ENCODE measurements around the gene DNAJC16. TPM values are rescaled to one million over a fixed set of nuclear protein-coding genes. Genes with fewer than 3 reads are reported as not detected.
"Not testable (repeated sequence)": the region's sequence is repeated elsewhere in the genome, so short reads cannot be mapped to it uniquely, and the experiment has no call there.

DNAJC16 gene
- total RNA-seq, 1 experiment from 2014 or later: 9.2 TPM

DNA sequence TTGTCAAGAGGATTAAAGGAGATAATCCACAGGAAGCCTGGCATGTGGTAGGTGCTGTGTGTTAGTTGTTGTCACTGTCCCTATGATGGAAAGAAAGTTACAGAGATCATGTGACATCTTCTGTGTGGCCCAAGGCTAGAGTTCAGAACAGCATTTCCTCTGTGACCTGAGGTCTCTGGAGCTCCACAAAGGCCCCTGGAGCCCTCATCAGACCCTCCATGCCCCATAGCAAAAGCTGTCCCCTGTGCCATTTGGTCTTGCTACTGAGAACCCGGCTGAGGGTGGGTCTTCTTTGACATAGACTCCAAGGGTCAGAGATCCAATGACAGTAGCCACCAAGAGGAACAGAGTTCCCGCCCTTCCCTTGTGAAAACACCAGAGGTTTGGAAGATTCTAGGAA lies 42.7 kb upstream of the DNAJC16 start:
- H3F3A ChIP-seq (ENCODE audit: low read length, unreplicated experiment): no peaks in the 10 kb centered on the region
- H3K27me3 ChIP-seq (ENCODE audit: low read length): no peaks in the 10 kb centered on the region
- no peaks in the 10 kb centered on the region for H3K9me2 ChIP-seq (replicated peaks; ENCODE audit: low read length)
- H3K9me3 ChIP-seq (ENCODE audit: low read length): no peaks in the 10 kb centered on the region
- ChIA-PET POLR2A (ENCODE audit: unreplicated experiment) (no interaction called here), CTCF (no interaction called here)
- H3K4me3 ChIP-seq (ENCODE audit: low read length): no peak overlapping the region
- DNase-seq (no peak), ATAC-seq (no peak)
- H3K4me1 ChIP-seq (ENCODE audit: insufficient read depth, low read length): no peaks in the 10 kb centered on the region
- H3K27ac ChIP-seq (ENCODE audit: low read length): no peak overlapping the region
- H4K20me1 ChIP-seq (ENCODE audit: low read length): no peaks in the 10 kb centered on the region
- H3K9ac ChIP-seq (ENCODE audit: low read length): no peak overlapping the region
- intact Hi-C loops (cut with micrococcal nuclease): no loop called here
- no peaks in the 10 kb centered on the region for H3K79me2 ChIP-seq (ENCODE audit: low read length)
- H3K36me3 ChIP-seq (ENCODE audit: low read depth, low read length): no peaks in the 10 kb centered on the region
- no peak overlapping the region for H3K4me2 ChIP-seq (ENCODE audit: low read length)
- TF ChIP-seq, protein P1, sequence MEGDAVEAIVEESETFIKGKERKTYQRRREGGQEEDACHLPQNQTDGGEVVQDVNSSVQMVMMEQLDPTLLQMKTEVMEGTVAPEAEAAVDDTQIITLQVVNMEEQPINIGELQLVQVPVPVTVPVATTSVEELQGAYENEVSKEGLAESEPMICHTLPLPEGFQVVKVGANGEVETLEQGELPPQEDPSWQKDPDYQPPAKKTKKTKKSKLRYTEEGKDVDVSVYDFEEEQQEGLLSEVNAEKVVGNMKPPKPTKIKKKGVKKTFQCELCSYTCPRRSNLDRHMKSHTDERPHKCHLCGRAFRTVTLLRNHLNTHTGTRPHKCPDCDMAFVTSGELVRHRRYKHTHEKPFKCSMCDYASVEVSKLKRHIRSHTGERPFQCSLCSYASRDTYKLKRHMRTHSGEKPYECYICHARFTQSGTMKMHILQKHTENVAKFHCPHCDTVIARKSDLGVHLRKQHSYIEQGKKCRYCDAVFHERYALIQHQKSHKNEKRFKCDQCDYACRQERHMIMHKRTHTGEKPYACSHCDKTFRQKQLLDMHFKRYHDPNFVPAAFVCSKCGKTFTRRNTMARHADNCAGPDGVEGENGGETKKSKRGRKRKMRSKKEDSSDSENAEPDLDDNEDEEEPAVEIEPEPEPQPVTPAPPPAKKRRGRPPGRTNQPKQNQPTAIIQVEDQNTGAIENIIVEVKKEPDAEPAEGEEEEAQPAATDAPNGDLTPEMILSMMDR (conservative IDR thresholded peaks at IDR 0.05; ENCODE audit: low read depth, low read length): no peak
- TF ChIP-seq EZH2 (IDR thresholded peaks at IDR 0.05; ENCODE audit: low read length, unreplicated experiment): no peak
- no peak for TF ChIP-seq EZH2phosphoT487 (IDR thresholded peaks at IDR 0.05; ENCODE audit: borderline replicate concordance, low read length)
- BruUV-seq (replicated peaks): no TSS peak
- H2AFZ ChIP-seq (ENCODE audit: low read length): no peak overlapping the region

DNA sequence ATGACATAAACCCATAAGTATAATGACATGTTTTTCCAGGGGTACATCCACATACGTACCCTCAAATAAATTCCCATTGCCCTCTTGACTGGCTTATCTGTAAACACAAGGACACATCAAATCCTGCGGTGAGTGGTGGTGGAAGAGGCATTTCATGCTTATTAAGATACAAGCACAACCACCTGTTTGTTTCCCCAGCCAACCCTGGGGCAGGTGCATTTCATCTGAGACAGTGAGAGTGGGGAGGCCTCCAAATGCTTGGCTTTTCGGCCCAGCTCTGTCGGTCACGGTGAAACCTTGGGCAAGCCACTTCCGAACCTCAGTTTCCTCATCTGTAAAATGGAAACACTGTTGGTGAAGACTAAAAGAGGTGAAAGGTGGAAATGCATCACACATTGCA lies 42.2 kb upstream of the DNAJC16 start:
- H3K9ac ChIP-seq (ENCODE audit: low read length); H3K4me2 ChIP-seq (ENCODE audit: low read length); H3K4me3 ChIP-seq (ENCODE audit: low read length); H4K20me1 ChIP-seq (ENCODE audit: low read length); H3K36me3 ChIP-seq (ENCODE audit: low read depth, low read length); H3K79me2 ChIP-seq (ENCODE audit: low read length); H3F3A ChIP-seq (ENCODE audit: low read length, unreplicated experiment); H3K4me1 ChIP-seq (ENCODE audit: insufficient read depth, low read length); H3K9me2 ChIP-seq (replicated peaks; ENCODE audit: low read length); ATAC-seq; DNase-seq; BruUV-seq (replicated peaks); POLR2A ChIA-PET (ENCODE audit: unreplicated experiment); H3K27me3 ChIP-seq (ENCODE audit: low read length); CTCF ChIA-PET; H3K27ac ChIP-seq (ENCODE audit: low read length); H3K9me3 ChIP-seq (ENCODE audit: low read length); H2AFZ ChIP-seq (ENCODE audit: low read length); intact Hi-C loops (cut with micrococcal nuclease): not testable (repeated sequence)

DNA sequence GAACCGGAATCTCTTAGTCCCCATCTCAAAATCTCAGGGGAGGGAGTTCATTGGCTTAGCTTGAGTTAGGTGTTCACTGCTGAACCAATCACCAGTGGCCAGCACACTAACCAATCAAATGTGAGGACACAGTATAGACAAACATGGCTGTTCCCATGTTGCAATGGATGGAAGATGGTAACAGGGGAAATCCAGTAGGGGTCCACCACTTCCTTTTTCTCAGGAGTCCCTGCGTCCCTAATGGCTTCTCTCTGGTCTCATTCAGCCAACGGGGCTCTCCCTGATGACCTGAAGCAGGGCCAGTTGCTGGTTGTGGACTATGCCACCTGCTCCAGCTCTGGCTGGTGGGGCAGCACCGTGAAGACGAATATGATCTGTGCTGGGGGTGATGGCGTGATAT lies 41.0 kb upstream of the DNAJC16 start:
- no TSS peak for BruUV-seq (replicated peaks)
- no peaks in the 10 kb centered on the region for H3K79me2 ChIP-seq (ENCODE audit: low read length)
- TF ChIP-seq, protein P1 (conservative IDR thresholded peaks at IDR 0.05; ENCODE audit: low read depth, low read length): no peak
- TF ChIP-seq EZH2 (IDR thresholded peaks at IDR 0.05; ENCODE audit: low read length, unreplicated experiment) (no peak), EZH2phosphoT487 (IDR thresholded peaks at IDR 0.05; ENCODE audit: borderline replicate concordance, low read length) (no peak)
- no peaks in the 10 kb centered on the region for H3K27me3 ChIP-seq (ENCODE audit: low read length)
- no peak overlapping the region for H2AFZ ChIP-seq (ENCODE audit: low read length)
- DNase-seq (no peak), ATAC-seq (no peak)
- intact Hi-C loops (cut with micrococcal nuclease): no loop called here
- H3K4me2 ChIP-seq (ENCODE audit: low read length): no peak overlapping the region
- H3F3A ChIP-seq (ENCODE audit: low read length, unreplicated experiment): no peaks in the 10 kb centered on the region
- ChIA-PET CTCF (no interaction called here), POLR2A (ENCODE audit: unreplicated experiment) (interaction anchor here (0.6 kb wide), 1 partner anchor 29 kb away, joined by 4 read pairs; no protein-coding TSS in a partner anchor)
- no peaks in the 10 kb centered on the region for H4K20me1 ChIP-seq (ENCODE audit: low read length)
- no peak overlapping the region for H3K27ac ChIP-seq (ENCODE audit: low read length)
- no peaks in the 10 kb centered on the region for H3K9me2 ChIP-seq (replicated peaks; ENCODE audit: low read length)
- no peak overlapping the region for H3K4me3 ChIP-seq (ENCODE audit: low read length)
- H3K36me3 ChIP-seq (ENCODE audit: low read depth, low read length): no peaks in the 10 kb centered on the region
- no peak overlapping the region for H3K9ac ChIP-seq (ENCODE audit: low read length)
- no peaks in the 10 kb centered on the region for H3K4me1 ChIP-seq (ENCODE audit: insufficient read depth, low read length)
- H3K9me3 ChIP-seq (ENCODE audit: low read length): no peaks in the 10 kb centered on the region

GRCh38 chr1:15486844-15487610 lies 39.6 kb upstream of the DNAJC16 start:
- H3K27me3 ChIP-seq (ENCODE audit: low read length); H3K36me3 ChIP-seq (ENCODE audit: low read depth, low read length); H3F3A ChIP-seq (ENCODE audit: low read length, unreplicated experiment); H3K4me2 ChIP-seq (ENCODE audit: low read length); BruUV-seq (replicated peaks); CTCF ChIA-PET; H3K9ac ChIP-seq (ENCODE audit: low read length); intact Hi-C loops (cut with micrococcal nuclease); H3K9me2 ChIP-seq (replicated peaks; ENCODE audit: low read length); H3K27ac ChIP-seq (ENCODE audit: low read length); DNase-seq; H3K79me2 ChIP-seq (ENCODE audit: low read length); H3K4me3 ChIP-seq (ENCODE audit: low read length); H3K4me1 ChIP-seq (ENCODE audit: insufficient read depth, low read length); ATAC-seq; POLR2A ChIA-PET (ENCODE audit: unreplicated experiment); H2AFZ ChIP-seq (ENCODE audit: low read length); H3K9me3 ChIP-seq (ENCODE audit: low read length); H4K20me1 ChIP-seq (ENCODE audit: low read length): not testable (repeated sequence)

All from PC-3 (cell line).